IgD-negative memory B cell (primary cell): ENCODE measurements around the gene HERPUD1. TPM values are rescaled to one million over a fixed set of nuclear protein-coding genes. Genes with fewer than 3 reads are reported as not detected.

Source experiments
- H3K27ac Mint-ChIP-seq, 3 donors: one replicate each; pipeline ENCODE4 v1.8.0; 2020 to 2022; ENCODE audit warnings: mild to moderate bottlenecking in 3 of 3, mixed read lengths in 3 of 3, moderate library complexity in 1 of 3
- H3K27me3 Mint-ChIP-seq: one replicate; pipeline ENCODE4 v1.8.0; 2021; ENCODE audit warnings: mixed read lengths
- H3K36me3 Mint-ChIP-seq: one replicate; pipeline ENCODE4 v1.8.0; 2020; ENCODE audit warnings: mild to moderate bottlenecking, mixed read lengths
- H3K4me1 Mint-ChIP-seq, 3 donors: one replicate each; pipeline ENCODE4 v1.8.0; 2020 to 2022; ENCODE audit warnings: mixed read lengths in 3 of 3, mild to moderate bottlenecking in 1 of 3
- H3K4me3 Mint-ChIP-seq, 4 donors: one replicate each; pipeline ENCODE4 v1.8.0; 2020 to 2022; ENCODE audit warnings: mild to moderate bottlenecking in 4 of 4, mixed read lengths in 4 of 4, moderate library complexity in 3 of 4
- H3K9me3 Mint-ChIP-seq, 3 donors: one replicate each; pipeline ENCODE4 v1.8.0; 2020 to 2021; ENCODE audit warnings: mixed read lengths in 3 of 3, mild to moderate bottlenecking in 1 of 3
- polyA plus RNA-seq: library from polyadenylated mRNA; unstranded; fragments of 300-500 nt; fragmentation: Illumina TruSeq; gene quantifications from one replicate; pipeline ENCODE4 v1.2.3, GENCODE V29; 2021

HERPUD1 gene
- polyA plus RNA-seq, 1 donor from 2014 or later = 298 TPM

DNA sequence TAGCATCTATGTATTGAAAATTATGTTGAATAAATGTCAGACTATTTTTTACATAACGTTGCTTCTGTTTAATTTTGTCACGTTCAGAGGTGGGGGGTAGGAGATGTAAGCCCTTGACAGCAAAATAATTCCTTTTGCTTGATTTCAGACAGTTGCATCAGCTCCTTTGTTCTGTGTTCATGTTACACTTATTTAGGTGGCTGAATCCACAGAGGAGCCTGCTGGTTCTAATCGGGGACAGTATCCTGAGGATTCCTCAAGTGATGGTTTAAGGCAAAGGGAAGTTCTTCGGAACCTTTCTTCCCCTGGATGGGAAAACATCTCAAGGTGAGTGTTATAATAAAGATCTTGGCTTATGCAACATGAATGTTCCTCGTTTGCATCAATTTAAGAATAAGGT, 4.5 kb downstream of the HERPUD1 start:
- Mint-ChIP-seq H3K4me1 (peaks cover 60 to 64% (median 63%) of the 10 kb centered on the region in 3 donors), H3K27me3 (peaks cover 4% of the 10 kb centered on the region), H3K9me3 (no peaks in the 10 kb centered on the region), H3K36me3 (peaks cover 46% of the 10 kb centered on the region), H3K27ac (peak overlapping the region; percentile 53 to 98 (median 57)), H3K4me3 (peak overlapping the region in 2 of 4 donors; percentile 99 to 100)

DNA sequence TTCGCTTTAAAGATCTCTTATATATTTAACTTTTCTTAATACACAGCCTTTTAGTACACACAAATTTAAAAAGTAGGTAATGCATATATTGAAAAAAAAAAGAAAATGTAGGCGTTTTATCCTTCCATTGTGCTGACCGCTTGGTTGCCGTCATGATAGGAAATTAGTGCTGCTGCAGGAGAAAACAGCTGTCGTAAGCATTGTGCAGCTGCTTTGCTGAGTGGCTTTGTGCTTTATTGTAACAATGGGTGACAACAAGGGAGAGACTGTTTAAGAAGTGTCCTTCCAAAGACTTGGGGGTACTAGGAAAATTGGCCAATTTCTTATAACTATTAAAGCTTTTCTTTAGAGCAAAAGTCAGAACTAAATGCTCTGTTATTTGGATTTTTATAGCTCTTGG, 5.0 kb downstream of the HERPUD1 start:
- Mint-ChIP-seq H3K4me3 (peak overlapping the region in 2 of 4 donors; percentile 55 to 100), H3K27ac (peak overlapping the region; percentile 53 to 98 (median 73)), H3K36me3 (peaks cover 46% of the 10 kb centered on the region), H3K4me1 (peaks cover 64 to 66% (median 66%) of the 10 kb centered on the region in 3 donors), H3K27me3 (peaks cover 4% of the 10 kb centered on the region), H3K9me3 (no peaks in the 10 kb centered on the region)

DNA sequence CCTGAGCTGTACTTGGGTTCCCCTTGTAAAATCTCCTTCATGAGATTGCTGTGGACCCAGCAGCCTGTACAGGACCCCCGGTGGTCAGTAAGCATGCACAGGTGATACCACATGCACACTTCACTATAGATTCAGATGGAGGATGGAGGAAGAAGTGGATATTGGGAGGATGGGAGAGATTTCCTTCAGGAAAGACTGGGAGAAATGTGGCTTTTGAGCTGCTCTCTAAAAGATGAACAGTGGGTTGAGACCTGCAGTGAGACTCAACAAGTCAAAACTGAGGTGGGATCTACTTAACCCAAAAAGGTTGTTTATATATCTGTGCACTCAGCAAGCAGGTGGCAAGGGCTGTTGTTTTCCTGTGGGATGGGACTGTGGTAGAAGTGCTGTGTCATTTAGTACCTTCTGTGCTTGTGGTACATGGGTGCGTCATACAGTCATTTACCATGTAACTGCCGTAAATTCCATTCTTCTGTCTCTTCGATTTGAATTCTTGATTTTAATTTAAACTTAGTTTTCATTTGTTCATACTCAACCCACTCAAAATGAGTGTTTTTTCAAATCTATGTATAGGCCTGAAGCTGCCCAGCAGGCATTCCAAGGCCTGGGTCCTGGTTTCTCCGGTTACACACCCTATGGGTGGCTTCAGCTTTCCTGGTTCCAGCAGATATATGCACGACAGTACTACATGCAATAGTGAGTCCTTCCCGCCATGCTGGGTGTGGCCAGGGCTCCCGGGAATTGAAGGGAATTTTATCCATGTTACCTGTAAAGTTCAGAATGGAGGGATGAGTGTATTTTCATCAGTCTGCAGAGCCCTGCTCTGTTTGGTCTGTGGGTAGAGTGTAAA, 6.9 kb downstream of the HERPUD1 start:
- peak overlapping the region; percentile 30 to 100 (median 65) for H3K4me3 Mint-ChIP-seq
- peaks cover 71 to 82% (median 78%) of the 10 kb centered on the region in 3 donors for H3K4me1 Mint-ChIP-seq
- no peaks in the 10 kb centered on the region for H3K9me3 Mint-ChIP-seq
- peaks cover 49% of the 10 kb centered on the region for H3K36me3 Mint-ChIP-seq
- H3K27me3 Mint-ChIP-seq = peaks cover 4% of the 10 kb centered on the region
- peak overlapping the region; percentile 58 to 98 (median 83) for H3K27ac Mint-ChIP-seq

DNA sequence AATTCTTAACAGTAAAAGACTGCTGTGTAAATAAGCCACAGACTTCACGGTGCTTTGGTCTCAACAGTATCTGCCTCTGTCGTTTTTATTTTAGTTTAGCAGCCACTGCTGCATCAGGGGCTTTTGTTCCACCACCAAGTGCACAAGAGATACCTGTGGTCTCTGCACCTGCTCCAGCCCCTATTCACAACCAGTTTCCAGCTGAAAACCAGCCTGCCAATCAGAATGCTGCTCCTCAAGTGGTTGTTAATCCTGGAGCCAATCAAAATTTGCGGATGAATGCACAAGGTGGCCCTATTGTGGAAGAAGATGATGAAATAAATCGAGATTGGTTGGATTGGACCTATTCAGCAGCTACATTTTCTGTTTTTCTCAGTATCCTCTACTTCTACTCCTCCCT, 7.9 kb downstream of the HERPUD1 start:
- H3K4me3 Mint-ChIP-seq = peak overlapping the region in 3 of 4 donors; percentile 85 to 100 (median 91)

DNA sequence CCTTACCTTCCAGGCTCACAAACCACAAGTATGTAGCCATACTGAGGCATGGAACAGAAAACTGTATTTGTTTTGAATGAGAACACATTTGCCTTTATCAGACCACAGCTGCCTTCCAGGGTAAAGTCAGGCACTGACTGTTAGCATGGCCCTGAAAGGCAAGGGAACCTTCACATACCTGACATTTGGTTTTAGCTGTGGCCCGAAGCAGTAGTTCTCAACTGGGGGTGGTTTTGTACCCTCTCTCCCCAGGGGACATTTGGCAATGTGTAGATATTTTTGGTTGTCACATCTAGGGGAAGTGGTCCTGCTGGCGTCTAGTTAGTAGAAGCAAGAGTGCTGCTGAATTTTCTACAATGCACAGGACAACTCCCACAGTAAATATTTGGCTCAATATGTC, 9.2 kb downstream of the HERPUD1 start:
- no peaks in the 10 kb centered on the region for H3K9me3 Mint-ChIP-seq
- H3K27me3 Mint-ChIP-seq = peaks cover 4% of the 10 kb centered on the region
- peak overlapping the region; percentile 44 to 100 (median 84) for H3K4me3 Mint-ChIP-seq
- H3K4me1 Mint-ChIP-seq = peaks cover 61 to 72% (median 71%) of the 10 kb centered on the region in 3 donors
- H3K27ac Mint-ChIP-seq = peak overlapping the region; percentile 58 to 98 (median 76)
- H3K36me3 Mint-ChIP-seq = peaks cover 34% of the 10 kb centered on the region

More for the DNA sequence above, 7.9 kb downstream of the HERPUD1 start:
- Mint-ChIP-seq H3K4me1 (peaks cover 68 to 80% (median 79%) of the 10 kb centered on the region in 3 donors), H3K36me3 (peaks cover 43% of the 10 kb centered on the region), H3K27me3 (peaks cover 4% of the 10 kb centered on the region), H3K9me3 (no peaks in the 10 kb centered on the region), H3K27ac (peak overlapping the region in 2 of 3 donors; percentile 58 to 98)

DNA sequence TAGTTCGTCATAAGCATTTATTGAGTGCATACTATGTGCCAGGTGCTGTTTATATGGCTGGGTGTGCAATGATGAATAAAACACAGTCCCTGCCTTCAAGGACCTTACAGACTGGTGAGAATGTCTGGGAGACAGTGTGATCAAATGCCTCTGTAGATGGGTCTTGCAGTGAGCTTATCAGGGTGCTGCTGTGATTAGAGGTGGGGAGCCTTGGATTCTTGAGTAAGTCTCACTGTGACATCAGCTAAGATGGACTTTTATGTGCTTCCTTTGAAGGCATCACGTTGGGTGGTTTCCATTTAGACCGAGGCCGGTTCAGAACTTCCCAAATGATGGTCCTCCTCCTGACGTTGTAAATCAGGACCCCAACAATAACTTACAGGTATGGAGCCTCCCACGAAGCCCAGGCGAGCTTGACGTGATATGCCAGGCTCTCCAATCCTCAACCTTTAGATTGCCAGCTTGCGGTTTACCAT, 10.0 kb downstream of the HERPUD1 start:
- Mint-ChIP-seq H3K27me3 (peaks cover 4% of the 10 kb centered on the region), H3K36me3 (peaks cover 29% of the 10 kb centered on the region), H3K4me1 (peaks cover 61 to 68% (median 68%) of the 10 kb centered on the region in 3 donors)

DNA sequence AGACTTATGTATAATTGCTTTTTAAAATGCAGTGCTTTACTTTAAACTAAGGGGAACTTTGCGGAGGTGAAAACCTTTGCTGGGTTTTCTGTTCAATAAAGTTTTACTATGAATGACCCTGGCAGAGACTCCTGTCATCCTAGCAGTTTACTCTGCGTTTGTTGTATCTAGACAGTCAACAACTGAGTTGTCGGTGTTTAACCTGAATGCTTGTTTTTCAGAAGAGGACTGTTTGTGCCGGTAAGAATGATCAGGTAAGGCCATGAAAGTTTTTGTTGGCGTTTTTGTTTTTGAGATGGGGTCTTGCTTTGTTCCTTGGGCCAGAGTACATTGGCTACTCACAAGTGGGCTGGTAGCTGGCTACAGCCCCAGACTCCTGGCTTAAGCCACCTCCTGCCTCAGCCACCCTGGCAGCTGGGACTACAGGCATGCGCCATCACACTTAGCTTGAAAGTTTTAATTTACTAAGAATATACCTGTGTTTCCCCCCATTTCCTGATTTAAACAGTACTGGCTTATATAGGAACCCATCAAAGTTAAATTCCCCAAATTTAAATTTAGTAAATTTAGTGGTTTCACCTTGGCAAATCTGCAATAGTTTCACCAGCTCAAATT, 11.9 kb downstream of the HERPUD1 start:
- peak overlapping the region in 2 of 4 donors; percentile 39 to 77 for H3K4me3 Mint-ChIP-seq
- peaks cover 2% of the 10 kb centered on the region for H3K27me3 Mint-ChIP-seq
- no peaks in the 10 kb centered on the region for H3K9me3 Mint-ChIP-seq
- H3K27ac Mint-ChIP-seq = peak overlapping the region; percentile 80 to 98 (median 97)
- peaks cover 48 to 58% (median 55%) of the 10 kb centered on the region in 3 donors for H3K4me1 Mint-ChIP-seq
- peaks cover 17% of the 10 kb centered on the region for H3K36me3 Mint-ChIP-seq

More for the DNA sequence above, 10.0 kb downstream of the HERPUD1 start:
- no peaks in the 10 kb centered on the region for H3K9me3 Mint-ChIP-seq
- H3K4me3 Mint-ChIP-seq = peak overlapping the region in 3 of 4 donors; percentile 76 to 84 (median 77)
- peak overlapping the region; percentile 80 to 98 (median 97) for H3K27ac Mint-ChIP-seq

DNA sequence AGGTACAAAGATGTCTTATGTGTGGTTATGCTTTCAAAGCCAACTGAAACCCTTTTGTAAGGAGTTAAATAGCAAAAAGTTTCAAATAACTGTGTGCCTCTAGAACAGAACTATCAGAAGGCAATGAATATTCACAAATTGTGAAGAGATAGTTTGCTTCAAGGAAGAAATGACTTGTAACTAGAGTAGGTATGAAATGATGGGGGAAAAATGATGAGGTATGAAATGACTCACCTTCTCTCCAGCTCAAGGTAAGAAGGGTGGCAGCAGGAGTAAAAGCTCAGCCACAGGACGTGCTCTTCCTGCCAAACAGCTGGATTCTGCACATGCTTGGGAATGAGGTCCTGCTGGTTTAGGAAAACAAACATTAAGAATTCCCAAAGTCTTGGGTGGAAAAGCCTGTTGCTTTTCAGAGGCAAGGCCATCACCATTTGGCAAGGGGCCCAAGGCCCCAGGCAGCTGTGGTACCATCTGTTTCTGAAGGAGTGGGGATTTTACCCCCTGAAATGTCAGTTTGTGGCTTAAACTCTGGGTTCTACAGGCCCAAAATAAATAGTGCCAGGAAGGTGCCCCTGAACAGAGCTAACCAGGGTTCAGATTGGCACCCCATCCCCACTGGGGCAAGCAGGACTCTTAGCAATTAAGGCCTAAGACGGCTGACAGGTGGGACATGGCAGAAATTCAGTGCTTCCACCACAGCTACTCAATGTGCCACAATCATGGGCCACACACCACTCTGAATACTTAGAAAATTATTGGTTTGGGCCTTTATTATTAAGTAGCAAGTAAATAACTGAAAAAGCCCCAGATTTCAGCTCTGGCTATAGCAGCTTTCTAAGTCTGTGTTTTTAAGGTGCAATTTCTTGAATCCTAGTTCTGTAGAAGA, 13.3 kb downstream of the HERPUD1 start:
- Mint-ChIP-seq H3K4me3 (peak overlapping the region in 2 of 4 donors; percentile 12 to 64), H3K36me3 (peaks cover 9% of the 10 kb centered on the region), H3K27ac (peak overlapping the region; percentile 80 to 97 (median 80)), H3K4me1 (peaks cover 35 to 55% (median 50%) of the 10 kb centered on the region in 3 donors), H3K27me3 (no peaks in the 10 kb centered on the region), H3K9me3 (no peaks in the 10 kb centered on the region)

DNA sequence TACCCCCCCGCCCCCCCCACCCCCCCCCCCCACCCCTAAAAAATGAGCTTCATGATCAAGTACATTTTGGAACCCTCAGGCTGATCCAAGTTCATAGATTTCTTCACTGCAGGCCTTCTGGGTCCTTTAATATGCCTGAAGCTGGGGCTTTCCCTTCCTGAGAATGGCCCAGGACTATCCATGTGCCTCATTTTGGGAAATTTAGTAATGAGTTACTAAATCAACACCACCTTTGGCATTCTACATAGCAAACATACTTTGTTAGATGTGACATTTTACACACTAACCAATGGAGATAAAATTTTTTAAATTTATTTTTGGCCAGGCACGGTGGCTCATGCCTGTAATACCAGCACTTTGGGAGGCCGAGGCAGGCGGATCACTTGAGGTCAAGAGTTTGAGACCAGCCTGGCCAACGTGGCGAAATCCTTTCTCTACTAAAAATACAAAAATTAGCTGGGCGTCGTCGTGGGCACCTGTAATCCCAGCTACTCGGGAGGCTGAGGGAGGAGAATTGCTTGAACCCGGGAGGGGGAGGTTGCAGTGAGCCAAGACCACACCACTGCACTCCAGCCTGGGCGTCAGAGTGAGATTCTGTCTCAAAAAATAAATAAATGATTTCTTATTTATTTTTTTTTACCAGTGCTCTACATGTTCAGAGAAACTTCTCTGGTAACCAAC, 14.0 kb downstream of the HERPUD1 start:
- Mint-ChIP-seq H3K4me3 (peak overlapping the region in 1 of 4 donors; percentile 39), H3K27ac (peak overlapping the region; percentile 54 to 92 (median 80)), H3K9me3 (no peaks in the 10 kb centered on the region), H3K27me3 (no peaks in the 10 kb centered on the region), H3K36me3 (peaks cover 9% of the 10 kb centered on the region), H3K4me1 (peaks cover 37 to 55% (median 51%) of the 10 kb centered on the region in 3 donors)

DNA sequence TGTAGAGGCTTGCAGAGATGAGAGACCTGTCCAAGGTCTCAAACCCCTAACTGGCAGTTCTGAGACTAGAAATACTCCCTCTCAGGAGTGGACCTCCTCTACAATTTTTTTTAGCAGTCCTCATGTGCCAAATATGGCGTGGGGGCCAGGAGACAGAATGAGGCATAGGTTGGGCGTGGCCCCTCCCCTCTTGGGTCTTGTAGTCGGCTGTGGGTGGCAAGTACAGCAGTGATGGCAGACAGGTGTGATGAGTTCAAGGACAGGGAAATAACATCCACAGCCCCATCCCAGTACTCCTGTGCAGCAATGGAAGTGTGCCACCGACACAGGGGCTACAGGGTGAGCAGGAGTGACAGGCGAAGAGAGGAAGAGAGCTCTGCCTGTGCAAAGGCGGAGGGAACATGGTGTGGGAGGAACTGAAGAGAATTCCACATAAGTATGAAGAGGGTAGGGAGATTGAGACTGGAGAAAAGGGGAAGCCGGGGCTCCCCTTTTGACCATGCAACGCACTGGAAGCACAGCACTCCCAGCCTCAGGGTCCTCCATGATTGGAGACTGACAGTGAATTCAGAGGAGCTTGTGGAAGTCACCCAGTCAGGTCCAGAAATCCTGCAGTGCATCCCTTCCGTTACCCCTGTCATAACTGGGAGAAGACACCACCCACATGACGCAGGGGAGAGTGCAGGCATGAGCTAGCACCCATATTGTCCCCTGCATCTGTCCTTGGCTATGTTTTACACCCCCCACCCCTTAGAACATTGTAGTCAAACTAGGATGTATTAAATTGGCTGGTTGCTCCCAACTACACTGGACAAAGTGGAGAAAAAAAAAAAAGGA, 15.0 kb downstream of the HERPUD1 start:
- Mint-ChIP-seq H3K36me3 (peaks cover 8% of the 10 kb centered on the region), H3K27me3 (no peaks in the 10 kb centered on the region), H3K4me1 (peaks cover 37 to 57% (median 51%) of the 10 kb centered on the region in 3 donors), H3K27ac (peak overlapping the region; percentile 67 to 92 (median 80)), H3K4me3 (no peak overlapping the region), H3K9me3 (no peaks in the 10 kb centered on the region)

DNA sequence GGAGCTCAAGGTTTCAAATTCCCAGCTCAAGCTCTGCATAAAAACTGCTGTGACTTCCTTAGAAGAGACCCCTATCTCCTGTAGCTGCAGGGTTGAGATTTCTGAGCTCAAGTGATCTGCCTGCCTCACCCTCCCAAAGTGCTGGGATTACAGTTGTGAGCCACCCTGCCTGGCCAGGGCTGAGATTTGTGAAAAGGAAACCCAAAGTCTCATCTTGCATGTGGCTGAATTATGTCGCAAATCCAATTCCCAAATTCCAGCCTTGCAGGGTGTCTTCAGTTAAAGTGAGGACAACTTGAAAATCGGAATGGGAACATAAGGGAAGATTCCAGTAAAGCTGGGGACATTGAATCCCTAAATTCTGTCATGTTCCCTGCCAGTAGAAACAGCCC, 15.7 kb downstream of the HERPUD1 start:
- H3K4me1 Mint-ChIP-seq = peaks cover 31 to 56% (median 45%) of the 10 kb centered on the region in 3 donors

DNA sequence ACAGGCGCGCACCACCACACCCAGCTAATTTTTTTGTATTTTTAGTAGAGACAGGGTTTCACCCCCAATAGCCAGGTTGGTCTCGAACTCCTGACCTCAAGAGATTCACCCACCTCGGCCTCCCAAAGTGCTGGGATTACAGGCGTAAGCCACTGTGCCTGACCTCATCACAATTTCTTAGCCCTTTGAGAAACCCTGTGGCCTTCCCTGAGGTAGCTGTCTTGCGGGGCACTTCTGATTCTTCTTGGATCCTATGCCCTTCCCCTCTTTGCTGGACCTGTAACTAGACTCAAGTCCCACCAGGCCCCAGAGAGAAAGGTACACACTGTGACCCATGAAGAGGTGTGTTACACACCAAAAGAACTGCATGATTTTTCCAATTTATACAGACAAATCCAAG, 16.3 kb downstream of the HERPUD1 start:
- Mint-ChIP-seq H3K4me1 (peaks cover 25 to 50% (median 41%) of the 10 kb centered on the region in 3 donors), H3K27me3 (no peaks in the 10 kb centered on the region), H3K36me3 (peaks cover 2% of the 10 kb centered on the region), H3K4me3 (no peak overlapping the region), H3K9me3 (no peaks in the 10 kb centered on the region), H3K27ac (peak overlapping the region in 2 of 3 donors; percentile 22 to 51)

More for the DNA sequence above, 15.7 kb downstream of the HERPUD1 start:
- Mint-ChIP-seq H3K9me3 (no peaks in the 10 kb centered on the region), H3K27me3 (no peaks in the 10 kb centered on the region), H3K27ac (peak overlapping the region; percentile 67 to 92 (median 80)), H3K36me3 (peaks cover 4% of the 10 kb centered on the region), H3K4me3 (no peak overlapping the region)

DNA sequence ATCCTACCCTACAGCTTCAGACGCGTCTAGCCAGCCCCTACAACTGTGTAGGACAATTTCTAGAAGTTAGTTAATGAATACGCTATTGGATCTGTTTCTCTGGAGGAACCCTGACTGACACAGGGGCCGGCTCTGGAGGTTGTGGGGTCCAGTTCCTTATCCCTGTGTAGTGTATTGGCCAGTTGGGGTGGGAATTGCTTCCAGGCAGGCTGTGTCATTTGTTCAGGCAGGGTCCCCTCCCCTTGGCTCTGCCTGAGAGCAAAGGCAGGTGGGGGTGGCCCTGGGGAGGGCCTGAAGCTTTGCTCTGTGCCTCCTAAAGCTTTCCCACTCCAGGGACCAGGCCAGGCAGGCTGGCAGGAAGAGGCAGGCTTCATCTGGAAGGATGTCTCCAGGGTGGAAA, 18.1 kb downstream of the HERPUD1 start:
- Mint-ChIP-seq H3K36me3 (no peaks in the 10 kb centered on the region), H3K27ac (peak overlapping the region in 2 of 3 donors; percentile 81 to 91), H3K4me3 (peak overlapping the region in 3 of 4 donors; percentile 14 to 50 (median 18)), H3K27me3 (no peaks in the 10 kb centered on the region), H3K9me3 (no peaks in the 10 kb centered on the region), H3K4me1 (peaks cover 21 to 39% (median 28%) of the 10 kb centered on the region in 3 donors)
